Stimulated activated CD4-positive, alpha-beta T cell treated with anti-CD3 and anti-CD28 coated beads, Interleukin-15, amount 100 ng/mL, for 48 hours (primary cell): ENCODE data around the gene SCN10A.

Source experiments
- DNase-seq, 2 donors: peaks; one replicate each; pipeline ENCODE4 v3.0.0-alpha.2; 2020; ENCODE audit warnings: low read depth in 2 of 2

The SCN10A gene

DNA sequence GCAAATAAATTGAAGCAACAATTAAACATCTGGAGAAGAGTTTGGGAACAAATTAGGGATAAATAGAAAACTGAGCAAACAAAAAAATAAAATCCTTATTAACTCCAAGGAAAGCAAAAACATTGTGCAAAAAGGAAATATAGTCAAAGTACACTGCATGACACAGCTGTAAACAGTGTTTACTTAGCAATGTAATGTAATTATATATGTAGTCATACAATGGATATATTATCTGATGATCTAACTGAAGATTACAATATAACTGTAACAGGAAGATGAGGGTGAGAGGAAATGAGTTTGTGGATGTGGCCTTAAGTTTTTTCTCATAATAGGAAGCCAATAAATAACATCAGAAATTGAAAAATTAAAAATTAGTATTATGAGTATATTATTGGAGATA, 42.5 kb downstream of the SCN10A start:
- DNase-seq: no peak

DNA sequence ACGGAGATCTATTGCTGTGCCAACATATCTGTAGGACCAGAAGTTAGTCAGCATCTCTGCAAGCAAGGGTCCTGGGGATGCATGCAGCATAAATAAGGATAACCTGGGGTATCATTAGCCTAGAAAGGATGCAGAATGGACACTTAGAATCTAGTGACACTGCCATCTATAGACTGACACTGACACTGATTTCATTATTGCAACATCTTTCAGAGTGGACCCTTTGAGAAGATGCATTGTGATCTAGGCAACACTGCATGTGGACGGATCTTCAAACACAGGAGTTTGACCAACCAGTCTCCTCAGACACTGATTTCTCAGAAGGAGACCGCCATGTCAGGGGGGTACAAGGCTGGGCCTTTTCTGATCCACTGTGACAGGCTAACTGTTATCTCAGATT, 52.4 kb downstream of the SCN10A start:
- no peak for DNase-seq

DNA sequence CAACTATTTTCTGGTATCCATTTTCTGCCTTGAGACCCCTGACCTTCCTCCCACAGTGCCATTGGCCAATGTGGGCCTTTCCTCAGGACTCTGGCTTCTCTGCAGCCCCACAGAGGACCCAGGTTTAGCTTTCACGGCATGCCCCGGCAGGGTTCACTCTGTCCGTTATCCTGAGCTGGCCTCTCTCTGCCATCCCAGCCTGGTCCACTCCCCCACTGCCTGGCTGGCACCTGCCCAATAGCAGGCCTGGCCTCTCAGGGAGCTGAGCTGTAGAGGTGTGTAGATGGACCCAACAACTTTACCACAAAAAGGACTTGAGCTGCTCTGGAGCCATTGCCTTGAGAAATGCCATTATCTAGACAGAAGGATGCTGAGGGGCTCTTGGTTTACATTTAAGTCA, 57.5 kb downstream of the SCN10A start:
- DNase-seq: no peak

- DNase-seq: no peak
Observed at GRCh38 chr3:38757721-38758120, 58.3 kb downstream of the SCN10A start.

DNA sequence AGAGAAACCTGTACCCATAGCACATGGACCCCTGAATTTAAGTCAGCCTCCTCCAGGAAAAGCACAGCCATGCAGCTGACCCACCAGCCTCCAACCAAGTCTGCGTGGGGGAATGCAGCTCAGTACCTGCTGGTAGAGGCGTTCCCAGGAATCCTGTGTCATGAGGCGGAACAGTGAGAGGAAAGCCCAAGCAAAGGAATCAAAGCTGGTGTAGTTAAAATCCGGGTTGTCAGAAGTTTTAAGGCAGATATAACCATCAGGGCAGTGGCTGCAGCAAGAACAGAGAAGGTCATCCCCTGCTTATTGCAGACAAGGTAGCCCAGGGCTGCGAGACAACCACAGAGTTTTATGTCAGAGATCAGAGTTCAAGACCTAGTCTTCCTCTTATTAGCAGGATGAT, 59.1 kb downstream of the SCN10A start:
- DNase-seq: no peak

DNA sequence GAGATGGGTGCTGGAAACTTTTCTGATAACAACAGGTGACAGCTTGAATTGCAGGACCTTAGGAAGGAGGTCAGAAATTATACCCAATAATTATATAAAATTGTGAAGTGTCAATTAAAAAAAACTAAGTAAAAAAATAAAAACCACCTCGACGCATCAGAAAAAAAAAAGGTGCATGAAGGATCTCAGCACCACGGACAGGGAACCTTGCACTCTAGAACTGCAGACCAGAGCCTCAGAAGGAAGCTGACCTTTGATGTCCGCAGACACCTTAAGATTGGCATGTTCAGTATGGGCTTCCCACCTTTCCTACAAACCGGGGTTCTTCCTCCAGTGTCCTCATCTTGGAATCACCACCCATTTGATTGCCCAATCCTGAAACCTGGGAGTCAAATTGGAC, 60.9 kb downstream of the SCN10A start:
- DNase-seq: no peak

DNA sequence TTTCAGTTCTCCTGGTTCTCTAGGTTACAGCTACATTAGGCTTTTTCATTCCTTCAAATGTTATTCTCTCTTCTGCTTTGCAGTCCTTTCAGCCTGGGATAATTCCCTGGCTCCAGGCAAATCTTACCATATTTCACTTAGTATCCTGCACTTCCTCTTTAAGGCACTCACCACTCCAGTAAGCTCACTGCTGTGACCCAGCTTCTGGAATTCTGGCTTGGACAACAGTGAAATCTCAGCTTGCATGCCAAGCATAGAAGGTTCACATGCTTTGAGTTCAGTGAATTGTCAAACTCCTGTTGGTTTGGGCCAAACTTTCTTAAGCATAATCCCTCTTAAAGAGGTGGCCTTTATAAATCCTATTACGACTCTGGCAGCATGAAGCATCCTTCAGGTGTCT, 69.4 kb downstream of the SCN10A start:
- DNase-seq: no peak

GRCh38 chr3:38743043-38743442, 73.0 kb downstream of the SCN10A start:
- DNase-seq: no peak

GRCh38 chr3:38742550-38742949, 73.5 kb downstream of the SCN10A start:
- DNase-seq: no peak

DNA sequence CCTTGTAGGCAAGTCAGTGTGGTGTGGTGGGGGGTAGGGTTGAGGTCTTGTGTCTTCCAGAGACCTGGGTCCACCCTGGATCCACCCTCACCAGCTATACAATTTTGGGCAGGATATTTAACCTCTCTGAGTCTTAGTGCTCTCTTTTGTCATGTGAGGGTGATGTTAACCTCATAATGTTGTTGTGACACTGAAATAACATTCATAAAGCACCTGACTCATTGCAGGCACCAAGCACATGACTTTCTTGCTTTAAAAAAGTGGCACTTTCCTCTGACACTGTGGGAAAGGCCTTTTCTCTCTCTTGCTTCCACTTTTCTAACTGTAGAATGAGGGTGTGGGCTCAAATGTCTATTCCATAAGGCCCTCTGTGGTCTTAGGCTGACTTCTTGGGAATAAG, 75.5 kb downstream of the SCN10A start:
- DNase-seq: no peak

GRCh38 chr3:38739931-38740330, 76.1 kb downstream of the SCN10A start:
- DNase-seq: no peak

DNA sequence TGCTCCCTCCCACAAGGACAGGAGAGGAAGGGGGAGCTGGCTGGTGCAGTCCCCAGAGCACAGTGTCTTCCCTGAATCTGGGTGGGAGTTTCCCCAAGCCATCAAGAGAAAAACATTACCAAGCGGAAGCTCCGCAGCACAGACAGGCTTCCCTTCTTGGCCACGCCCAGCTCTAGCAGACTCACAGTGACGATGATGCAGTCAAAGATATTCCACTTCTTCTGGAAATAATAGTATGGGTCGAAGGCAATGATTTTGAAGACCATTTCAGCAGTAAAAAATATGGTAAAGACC, 76.7 kb downstream of the SCN10A start:
- no peak for DNase-seq

DNA sequence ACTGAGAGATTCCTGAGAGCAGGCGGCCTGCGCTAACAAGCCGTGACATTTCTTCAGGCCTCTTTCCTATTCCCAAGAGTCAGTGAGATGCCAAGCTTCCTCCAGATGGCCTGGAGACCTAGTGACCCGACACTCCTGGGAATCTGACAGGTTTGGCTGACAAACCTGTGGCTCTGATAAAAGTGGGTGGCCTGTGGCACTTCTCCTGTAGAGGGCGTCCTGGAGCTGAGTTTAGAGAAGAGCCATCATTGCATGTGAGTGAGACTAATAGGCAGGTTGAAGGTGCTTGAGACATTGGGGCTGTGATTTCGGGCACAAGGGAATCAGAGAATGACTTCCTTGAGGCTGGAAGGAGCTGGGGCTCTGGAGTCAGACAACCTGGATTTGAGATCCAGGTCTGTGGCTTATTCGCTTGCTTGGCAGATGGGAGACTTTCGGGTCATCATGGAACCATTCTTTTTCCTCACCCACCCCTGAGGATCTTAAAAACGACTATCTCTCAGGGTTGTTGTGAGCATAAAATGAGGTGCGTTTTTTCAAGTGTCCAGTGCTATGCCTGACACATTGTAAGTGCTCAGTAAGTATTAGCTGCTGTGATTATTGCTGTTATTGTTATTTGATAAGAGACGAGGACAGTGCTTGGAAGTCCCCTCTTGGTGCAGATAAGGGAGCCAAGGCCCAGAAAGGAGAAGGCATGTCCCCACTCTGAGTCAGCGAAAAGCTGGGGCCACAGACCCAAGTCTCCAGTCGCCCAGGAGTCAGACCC, 77.2 kb downstream of the SCN10A start:
- DNase-seq: peak; percentile 5 to 34

DNA sequence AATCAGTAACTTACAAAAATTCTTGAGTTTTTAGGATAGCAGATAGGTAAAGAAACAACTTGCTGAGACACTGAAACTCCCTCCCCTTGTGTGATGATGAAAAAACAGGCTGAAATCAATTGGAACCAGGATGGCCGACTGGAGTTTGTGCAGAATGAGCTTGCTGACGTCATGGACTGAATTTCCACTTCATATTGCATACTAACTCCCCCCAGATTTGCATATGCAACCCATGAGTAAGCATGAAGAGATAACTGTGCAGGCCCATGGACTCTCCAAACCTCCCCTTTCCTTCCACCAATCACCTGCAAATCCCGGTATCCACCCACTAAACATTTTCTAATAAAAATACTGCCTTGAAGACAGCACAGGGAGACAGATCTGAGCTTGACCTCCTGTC, 84.5 kb downstream of the SCN10A start:
- DNase-seq: no peak

DNA sequence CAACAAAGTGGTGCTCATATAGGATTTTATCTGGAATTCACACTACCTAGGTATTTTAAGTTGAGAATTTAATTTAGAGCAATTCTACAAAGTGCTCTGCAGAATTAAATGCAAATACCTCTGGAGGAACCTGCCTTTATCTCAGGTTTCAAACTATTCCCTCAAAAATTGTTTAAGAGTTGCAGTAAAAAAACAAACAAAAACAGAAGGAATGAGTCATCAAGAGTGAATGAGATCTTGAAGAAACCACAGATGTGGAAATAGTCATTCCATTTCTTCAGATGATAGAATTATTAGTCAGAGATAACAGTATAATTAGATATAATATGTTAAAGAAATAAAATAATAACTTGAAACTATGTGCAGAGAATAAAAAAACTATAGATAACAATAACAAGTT, 85.7 kb downstream of the SCN10A start:
- DNase-seq: no peak

DNA sequence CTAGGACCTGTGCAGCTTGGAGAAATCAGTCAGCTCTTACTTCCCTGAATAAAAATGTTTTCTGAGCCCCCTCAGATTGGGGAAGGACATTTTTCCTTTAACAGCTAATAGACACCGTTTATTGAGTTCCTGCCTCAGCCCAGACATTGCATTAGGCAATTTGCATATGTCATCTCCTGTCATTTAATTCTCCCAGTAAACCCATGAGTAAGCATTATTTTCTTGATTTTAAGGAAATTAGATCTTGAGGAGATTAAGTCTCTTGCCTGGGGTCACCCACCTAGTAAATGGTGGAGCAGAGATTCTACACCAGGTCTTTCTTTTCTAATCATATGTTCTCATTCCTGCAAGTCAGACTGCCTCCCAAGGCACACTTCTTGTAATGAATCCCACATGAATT, 88.0 kb downstream of the SCN10A start:
- no peak for DNase-seq

DNA sequence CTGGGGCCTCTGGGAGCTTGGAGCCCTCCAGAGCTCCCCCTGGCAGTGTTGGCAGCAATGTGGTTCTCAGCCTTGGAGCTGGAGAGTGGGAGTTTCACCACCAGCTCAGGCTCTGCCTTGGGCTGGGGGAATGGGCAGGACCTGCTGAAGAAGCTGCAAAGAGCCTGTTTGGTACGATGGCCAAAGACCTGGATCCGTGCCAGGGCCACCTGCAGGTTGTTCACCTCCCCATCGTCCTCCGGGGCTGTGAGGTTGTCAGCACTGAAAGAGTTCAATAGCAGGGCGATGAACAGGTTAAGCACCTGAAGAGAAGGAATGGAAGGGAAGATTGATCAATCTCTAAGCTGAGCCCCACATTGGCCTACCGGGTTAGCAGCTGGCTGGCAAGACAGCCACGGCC, 89.3 kb downstream of the SCN10A start:
- DNase-seq: no peak

GRCh38 chr3:38725726-38726419, 90.1 kb downstream of the SCN10A start:
- no peak for DNase-seq

DNA sequence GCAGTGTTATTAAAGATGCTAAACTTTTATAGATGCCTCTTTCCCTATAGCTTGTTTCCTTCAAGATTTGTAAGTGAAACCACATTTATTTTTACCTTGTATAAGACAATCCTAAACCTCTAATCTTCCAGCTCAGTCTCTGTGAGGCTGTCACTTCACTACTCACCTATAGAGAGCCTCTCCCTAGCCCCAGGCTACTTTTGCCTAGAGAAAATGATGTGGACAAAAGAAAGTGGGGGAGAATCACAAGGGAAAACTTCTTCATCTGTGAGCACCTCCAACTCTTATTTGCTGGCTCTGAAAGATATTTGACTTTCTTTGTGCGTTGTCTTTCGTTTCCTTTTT, 91.7 kb downstream of the SCN10A start:
- no peak for DNase-seq

- no peak for DNase-seq
Observed at GRCh38 chr3:38723569-38724391, 92.2 kb downstream of the SCN10A start.

GRCh38 chr3:38722781-38723568, 93.0 kb downstream of the SCN10A start:
- no peak for DNase-seq

GRCh38 chr3:38721207-38721772, 94.7 kb downstream of the SCN10A start:
- no peak for DNase-seq
